ENCODE data around the gene SLC38A3.

- TF ChIP-seq CTCF (IDR thresholded peaks at IDR 0.05): no peak
- TF ChIP-seq POLR2AphosphoS5 (IDR thresholded peaks at IDR 0.05; ENCODE audit: low read depth, low read length): no peak
- TF ChIP-seq SIN3A (IDR thresholded peaks at IDR 0.05; ENCODE audit: borderline replicate concordance, insufficient read depth, low read depth, low read length): no peak
- TF ChIP-seq REST (IDR thresholded peaks at IDR 0.05; ENCODE audit: insufficient read depth in 1 of 2, low read depth in 2 of 2, low read length in 1 of 2): no peak
Observed at GRCh38 chr3:50242381-50242770, 37.3 kb downstream of the SLC38A3 start.

Measured in Panc1 (cell line).